ENCODE results near the gene KRTAP19-8. TPM values are rescaled to one million over a fixed set of nuclear protein-coding genes. Genes with fewer than 3 reads are reported as not detected.

KRTAP19-8 gene, protein sequence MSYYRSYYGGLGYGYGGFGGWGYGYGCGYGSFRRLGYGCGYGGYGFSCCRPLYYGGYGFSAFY
- total RNA-seq: not detected in 2 replicates

GRCh38 chr21:31038376-31038775 lies at the start of gene KRTAP19-8:
Gene KRTAP19-8 (minus strand): TSS chr21:31038476. CDS start chr21:31038443, 33 bp downstream.

Other genes with a start within 250 kb of the KRTAP19-8 start
- not detected in 2 replicates for gene KRTAP8-1, start 225.2 kb downstream of the KRTAP19-8 start, total RNA-seq
- not detected in 2 replicates for gene KRTAP7-1, start 208.7 kb downstream of the KRTAP19-8 start, total RNA-seq
- gene KRTAP11-1, start 156.9 kb downstream of the KRTAP19-8 start, total RNA-seq: 0.73 TPM in 1 of 2 replicates, not detected in the other

Measured in subcutaneous preadipocyte (primary cell).